ENCODE measurements around the gene PPP1R9A. TPM values are rescaled to one million over a fixed set of nuclear protein-coding genes. Genes with fewer than 3 reads are reported as not detected.

The PPP1R9A gene
- polyA plus RNA-seq, 1 donor from 2014 or later, result 52.8 TPM

DNA sequence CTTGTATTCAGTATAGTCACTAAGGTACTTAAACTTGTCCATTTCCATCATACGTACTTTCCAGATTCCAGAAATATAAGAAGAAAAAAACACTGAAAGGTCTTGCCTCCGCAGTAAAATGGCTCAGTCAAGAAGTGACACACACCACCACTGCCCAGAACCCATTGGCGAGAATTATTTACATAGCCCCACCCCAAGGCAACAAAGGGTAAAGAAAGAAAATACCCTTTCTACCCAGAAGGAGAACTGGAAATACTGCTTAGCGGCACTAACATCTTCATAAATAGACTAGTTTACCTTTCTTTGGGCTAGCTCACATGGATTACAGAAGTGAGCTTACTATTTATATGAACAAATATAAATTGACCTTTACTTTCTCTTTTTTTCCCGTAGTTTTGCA is 194.0 kb downstream of the PPP1R9A start:
- Histone ChIP-seq H3K9me3 (ENCODE audit: low read length) (no peaks in the 10 kb centered on the region), H3K4me3 (ENCODE audit: low read length) (no peak overlapping the region)

DNA sequence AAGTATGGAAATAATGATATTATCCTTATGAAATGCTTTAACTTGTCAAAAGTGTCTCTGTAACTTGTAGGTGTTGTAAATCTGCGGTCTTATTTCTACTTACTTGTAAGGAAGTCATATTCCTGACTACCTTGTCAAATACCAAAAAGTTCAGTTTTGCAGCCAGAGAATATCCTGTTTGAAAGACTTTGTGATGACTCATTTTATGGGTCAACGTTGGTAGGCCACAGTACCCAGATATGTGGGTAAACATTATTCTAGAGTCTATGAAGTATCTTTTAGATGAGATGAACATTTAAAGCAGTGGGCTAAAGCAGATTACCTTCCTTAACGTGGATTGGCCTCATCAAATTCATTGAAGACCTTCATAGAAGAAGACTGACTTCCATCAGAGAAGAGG is 195.3 kb downstream of the PPP1R9A start:
- no peak overlapping the region for H2AFZ ChIP-seq (ENCODE audit: low read depth, low read length)
- H3K79me2 ChIP-seq (replicated peaks; ENCODE audit: insufficient read depth, low read length), result no peaks in the 10 kb centered on the region
- no peak overlapping the region for H3K27ac ChIP-seq (ENCODE audit: low read length)
- no peaks in the 10 kb centered on the region for H4K20me1 ChIP-seq (ENCODE audit: insufficient read depth)
- no peak overlapping the region for H3K4me3 ChIP-seq (ENCODE audit: low read length)
- no peaks in the 10 kb centered on the region for H3K36me3 ChIP-seq (ENCODE audit: insufficient read depth, low read length)
- no peaks in the 10 kb centered on the region for H3K27me3 ChIP-seq (ENCODE audit: insufficient read depth, low read depth, low read length)
- H3K9me2 ChIP-seq (ENCODE audit: insufficient read depth, low read length), result no peaks in the 10 kb centered on the region
- no peak overlapping the region for H3K9ac ChIP-seq (ENCODE audit: low read length)
- TF ChIP-seq SMC3 (conservative IDR thresholded peaks at IDR 0.05; ENCODE audit: poor library complexity) (no peak), EP300 (conservative IDR thresholded peaks at IDR 0.05; ENCODE audit: poor library complexity, severe bottlenecking) (no peak), POLR2AphosphoS5 (IDR thresholded peaks at IDR 0.05) (no peak), EZH2 (IDR thresholded peaks at IDR 0.05; ENCODE audit: borderline replicate concordance, insufficient read depth, low read length, poor library complexity, severe bottlenecking) (no peak), MXI1 (conservative IDR thresholded peaks at IDR 0.05; ENCODE audit: poor library complexity, severe bottlenecking) (no peak), TAF1 (IDR thresholded peaks at IDR 0.05; ENCODE audit: low read depth) (no peak), RAD21 (conservative IDR thresholded peaks at IDR 0.05) (no peak)
- TF ChIP-seq, protein P1, sequence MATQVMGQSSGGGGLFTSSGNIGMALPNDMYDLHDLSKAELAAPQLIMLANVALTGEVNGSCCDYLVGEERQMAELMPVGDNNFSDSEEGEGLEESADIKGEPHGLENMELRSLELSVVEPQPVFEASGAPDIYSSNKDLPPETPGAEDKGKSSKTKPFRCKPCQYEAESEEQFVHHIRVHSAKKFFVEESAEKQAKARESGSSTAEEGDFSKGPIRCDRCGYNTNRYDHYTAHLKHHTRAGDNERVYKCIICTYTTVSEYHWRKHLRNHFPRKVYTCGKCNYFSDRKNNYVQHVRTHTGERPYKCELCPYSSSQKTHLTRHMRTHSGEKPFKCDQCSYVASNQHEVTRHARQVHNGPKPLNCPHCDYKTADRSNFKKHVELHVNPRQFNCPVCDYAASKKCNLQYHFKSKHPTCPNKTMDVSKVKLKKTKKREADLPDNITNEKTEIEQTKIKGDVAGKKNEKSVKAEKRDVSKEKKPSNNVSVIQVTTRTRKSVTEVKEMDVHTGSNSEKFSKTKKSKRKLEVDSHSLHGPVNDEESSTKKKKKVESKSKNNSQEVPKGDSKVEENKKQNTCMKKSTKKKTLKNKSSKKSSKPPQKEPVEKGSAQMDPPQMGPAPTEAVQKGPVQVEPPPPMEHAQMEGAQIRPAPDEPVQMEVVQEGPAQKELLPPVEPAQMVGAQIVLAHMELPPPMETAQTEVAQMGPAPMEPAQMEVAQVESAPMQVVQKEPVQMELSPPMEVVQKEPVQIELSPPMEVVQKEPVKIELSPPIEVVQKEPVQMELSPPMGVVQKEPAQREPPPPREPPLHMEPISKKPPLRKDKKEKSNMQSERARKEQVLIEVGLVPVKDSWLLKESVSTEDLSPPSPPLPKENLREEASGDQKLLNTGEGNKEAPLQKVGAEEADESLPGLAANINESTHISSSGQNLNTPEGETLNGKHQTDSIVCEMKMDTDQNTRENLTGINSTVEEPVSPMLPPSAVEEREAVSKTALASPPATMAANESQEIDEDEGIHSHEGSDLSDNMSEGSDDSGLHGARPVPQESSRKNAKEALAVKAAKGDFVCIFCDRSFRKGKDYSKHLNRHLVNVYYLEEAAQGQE (IDR thresholded peaks at IDR 0.05; ENCODE audit: borderline replicate concordance), result no peak
- TF ChIP-seq, protein P2, sequence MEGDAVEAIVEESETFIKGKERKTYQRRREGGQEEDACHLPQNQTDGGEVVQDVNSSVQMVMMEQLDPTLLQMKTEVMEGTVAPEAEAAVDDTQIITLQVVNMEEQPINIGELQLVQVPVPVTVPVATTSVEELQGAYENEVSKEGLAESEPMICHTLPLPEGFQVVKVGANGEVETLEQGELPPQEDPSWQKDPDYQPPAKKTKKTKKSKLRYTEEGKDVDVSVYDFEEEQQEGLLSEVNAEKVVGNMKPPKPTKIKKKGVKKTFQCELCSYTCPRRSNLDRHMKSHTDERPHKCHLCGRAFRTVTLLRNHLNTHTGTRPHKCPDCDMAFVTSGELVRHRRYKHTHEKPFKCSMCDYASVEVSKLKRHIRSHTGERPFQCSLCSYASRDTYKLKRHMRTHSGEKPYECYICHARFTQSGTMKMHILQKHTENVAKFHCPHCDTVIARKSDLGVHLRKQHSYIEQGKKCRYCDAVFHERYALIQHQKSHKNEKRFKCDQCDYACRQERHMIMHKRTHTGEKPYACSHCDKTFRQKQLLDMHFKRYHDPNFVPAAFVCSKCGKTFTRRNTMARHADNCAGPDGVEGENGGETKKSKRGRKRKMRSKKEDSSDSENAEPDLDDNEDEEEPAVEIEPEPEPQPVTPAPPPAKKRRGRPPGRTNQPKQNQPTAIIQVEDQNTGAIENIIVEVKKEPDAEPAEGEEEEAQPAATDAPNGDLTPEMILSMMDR (IDR thresholded peaks at IDR 0.05; ENCODE audit: poor library complexity, severe bottlenecking), result no peak
- H3K4me2 ChIP-seq (ENCODE audit: low read length), result no peak overlapping the region
- H3F3A ChIP-seq (ENCODE audit: insufficient read depth, low read length, poor library complexity, severe bottlenecking), result no peaks in the 10 kb centered on the region
- no peaks in the 10 kb centered on the region for H3K9me3 ChIP-seq (ENCODE audit: low read length)

More for the DNA sequence above, 194.0 kb downstream of the PPP1R9A start:
- no peaks in the 10 kb centered on the region for H4K20me1 ChIP-seq (ENCODE audit: insufficient read depth)
- TF ChIP-seq, protein P2 (IDR thresholded peaks at IDR 0.05; ENCODE audit: poor library complexity, severe bottlenecking), result no peak
- TF ChIP-seq MXI1 (conservative IDR thresholded peaks at IDR 0.05; ENCODE audit: poor library complexity, severe bottlenecking), result no peak
- TF ChIP-seq EZH2 (IDR thresholded peaks at IDR 0.05; ENCODE audit: borderline replicate concordance, insufficient read depth, low read length, poor library complexity, severe bottlenecking), result no peak
- TF ChIP-seq SMC3 (conservative IDR thresholded peaks at IDR 0.05; ENCODE audit: poor library complexity), result no peak
- TF ChIP-seq RAD21 (conservative IDR thresholded peaks at IDR 0.05), result no peak
- TF ChIP-seq, protein P1 (IDR thresholded peaks at IDR 0.05; ENCODE audit: borderline replicate concordance), result no peak
- no peak overlapping the region for H3K9ac ChIP-seq (ENCODE audit: low read length)
- H3K9me2 ChIP-seq (ENCODE audit: insufficient read depth, low read length), result no peaks in the 10 kb centered on the region
- no peaks in the 10 kb centered on the region for H3K79me2 ChIP-seq (replicated peaks; ENCODE audit: insufficient read depth, low read length)
- H3K27ac ChIP-seq (ENCODE audit: low read length), result no peak overlapping the region
- H2AFZ ChIP-seq (ENCODE audit: low read depth, low read length), result no peak overlapping the region
- no peak overlapping the region for H3K4me2 ChIP-seq (ENCODE audit: low read length)
- H3K27me3 ChIP-seq (ENCODE audit: insufficient read depth, low read depth, low read length), result no peaks in the 10 kb centered on the region
- H3F3A ChIP-seq (ENCODE audit: insufficient read depth, low read length, poor library complexity, severe bottlenecking), result no peaks in the 10 kb centered on the region
- no peaks in the 10 kb centered on the region for H3K36me3 ChIP-seq (ENCODE audit: insufficient read depth, low read length)

All from neural cell (in vitro differentiated cells).